ENCODE measurements around the gene ALKBH2. TPM values are rescaled to one million over a fixed set of nuclear protein-coding genes. Genes with fewer than 3 reads are reported as not detected.

ALKBH2 gene
- total RNA-seq, 1 experiment from 2014 or later, result 29.6 TPM

DNA sequence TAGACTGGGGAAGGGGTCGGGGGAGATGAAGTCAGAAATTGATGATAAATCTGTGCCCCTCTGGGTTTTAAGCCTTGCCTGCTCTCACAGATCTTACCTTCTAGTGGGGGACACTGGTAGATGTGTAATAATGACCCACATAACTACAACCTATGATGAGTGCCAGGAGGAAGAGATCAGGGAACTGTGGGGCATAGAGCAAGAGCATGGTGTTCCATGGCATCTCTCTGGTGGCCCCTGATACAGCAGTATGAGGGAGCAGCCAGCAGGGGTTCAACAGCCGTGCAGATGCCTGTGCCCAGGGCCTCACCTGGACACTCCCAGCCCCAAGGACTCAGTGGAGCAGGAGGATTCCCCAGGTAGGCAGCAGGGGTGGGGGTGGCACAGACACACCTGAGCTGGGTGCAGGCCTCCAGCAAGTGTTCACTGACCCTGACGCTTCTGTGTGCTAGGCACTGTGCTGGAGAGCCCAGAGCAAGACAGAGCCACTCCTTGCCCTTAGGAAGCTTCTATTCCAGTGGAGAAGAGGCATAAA is 28.1 kb upstream of the ALKBH2 start:
- no peaks in the 10 kb centered on the region for H3K27me3 ChIP-seq (ENCODE audit: control insufficient read depth, insufficient read depth, low read length)
- no peak for DNase-seq
- no peak overlapping the region for H3K4me3 ChIP-seq (ENCODE audit: insufficient read depth, low read depth, low read length)
- H3K36me3 ChIP-seq (replicated peaks; ENCODE audit: control insufficient read depth, insufficient read depth, low read length), result no peaks in the 10 kb centered on the region

DNA sequence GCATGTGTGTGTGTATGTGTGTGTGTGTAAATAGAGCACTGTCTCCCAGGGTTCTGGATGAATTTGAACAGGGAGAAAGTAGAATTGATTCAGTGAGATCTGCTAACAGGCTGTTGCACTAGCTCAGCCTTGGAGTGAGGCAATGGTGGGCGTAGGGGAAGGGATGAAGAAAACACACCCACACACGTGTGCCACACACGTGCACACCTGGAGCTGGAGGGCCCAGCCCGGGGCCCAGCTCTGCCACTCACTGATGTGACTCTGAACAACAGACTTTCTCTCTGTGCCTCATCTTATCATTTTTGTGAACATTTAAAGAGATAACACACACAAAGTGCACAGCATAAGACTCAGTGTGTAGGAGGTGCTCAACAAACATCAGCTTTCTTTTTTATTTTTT is 27.3 kb upstream of the ALKBH2 start:
- H3K36me3 ChIP-seq (replicated peaks; ENCODE audit: control insufficient read depth, insufficient read depth, low read length), result no peaks in the 10 kb centered on the region
- no peaks in the 10 kb centered on the region for H3K27me3 ChIP-seq (ENCODE audit: control insufficient read depth, insufficient read depth, low read length)
- H3K4me3 ChIP-seq (ENCODE audit: insufficient read depth, low read depth, low read length), result no peak overlapping the region
- DNase-seq, result no peak

- Histone ChIP-seq H3K27me3 (ENCODE audit: control insufficient read depth, insufficient read depth, low read length) (no peaks in the 10 kb centered on the region), H3K36me3 (replicated peaks; ENCODE audit: control insufficient read depth, insufficient read depth, low read length) (no peaks in the 10 kb centered on the region), H3K4me3 (ENCODE audit: insufficient read depth, low read depth, low read length) (no peak overlapping the region)
- DNase-seq, result no peak
Observed at GRCh38 chr12:109120095-109120494, 26.8 kb upstream of the ALKBH2 start.

GRCh38 chr12:109116611-109116949 is 23.3 kb upstream of the ALKBH2 start:
- DNase-seq, result no peak
- no peaks in the 10 kb centered on the region for H3K36me3 ChIP-seq (replicated peaks; ENCODE audit: control insufficient read depth, insufficient read depth, low read length)
- H3K4me3 ChIP-seq (ENCODE audit: insufficient read depth, low read depth, low read length), result no peak overlapping the region
- H3K27me3 ChIP-seq (ENCODE audit: control insufficient read depth, insufficient read depth, low read length), result no peaks in the 10 kb centered on the region

- Histone ChIP-seq H3K27me3 (ENCODE audit: control insufficient read depth, insufficient read depth, low read length) (no peaks in the 10 kb centered on the region), H3K4me3 (ENCODE audit: insufficient read depth, low read depth, low read length) (no peak within 1 kb of the TSS), H3K36me3 (replicated peaks; ENCODE audit: control insufficient read depth, insufficient read depth, low read length) (no peaks in the 10 kb centered on the region)
- no peak for DNase-seq
Observed at GRCh38 chr12:109115758-109116610, 22.7 kb upstream of the ALKBH2 start, which contains the start of gene ACACB. Gene ACACB, plus strand, starts transcription at chr12:109116587. Its CDS starts 22,819 bp downstream, at chr12:109139406.

DNA sequence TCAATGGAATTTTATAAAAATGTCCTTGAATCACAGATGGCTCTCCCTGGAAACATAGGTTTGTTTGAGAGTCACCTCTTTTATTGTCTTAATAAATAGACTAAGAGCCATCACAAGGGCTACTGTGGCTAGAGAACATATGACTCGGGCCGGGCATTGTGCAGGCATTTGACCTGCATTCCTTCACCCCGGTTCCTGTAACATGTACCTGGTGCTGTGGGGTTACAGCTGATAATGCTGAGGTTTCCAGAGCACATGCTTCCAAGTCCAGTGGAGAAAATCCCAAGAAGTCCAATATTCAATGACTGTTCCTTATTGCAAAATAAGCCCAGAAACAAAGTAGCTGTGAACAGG is 22.1 kb upstream of the ALKBH2 start:
- Histone ChIP-seq H3K27me3 (ENCODE audit: control insufficient read depth, insufficient read depth, low read length) (no peaks in the 10 kb centered on the region), H3K36me3 (replicated peaks; ENCODE audit: control insufficient read depth, insufficient read depth, low read length) (no peaks in the 10 kb centered on the region), H3K4me3 (ENCODE audit: insufficient read depth, low read depth, low read length) (no peak overlapping the region)
- DNase-seq, result no peak

DNA sequence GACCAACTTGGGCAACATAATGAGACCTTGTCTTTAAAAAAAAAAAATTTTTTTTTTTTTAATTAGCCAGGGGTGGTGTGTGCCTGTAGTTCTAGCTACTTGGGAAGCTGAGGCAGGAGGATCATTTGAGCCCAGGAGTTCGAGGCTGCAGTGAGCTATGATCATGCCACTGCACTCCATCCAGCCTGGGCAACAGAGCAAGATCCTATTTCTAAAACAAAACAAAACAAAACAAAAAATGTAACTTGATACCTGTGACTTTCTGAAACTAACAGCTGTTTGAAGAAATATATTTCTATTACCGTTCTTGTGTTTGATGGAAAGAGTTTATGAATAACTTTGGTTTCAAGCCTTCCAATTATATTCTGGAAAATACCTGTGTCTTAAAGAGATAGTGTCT is 21.4 kb upstream of the ALKBH2 start:
- DNase-seq, result no peak
- Histone ChIP-seq H3K4me3 (ENCODE audit: insufficient read depth, low read depth, low read length) (no peak overlapping the region), H3K27me3 (ENCODE audit: control insufficient read depth, insufficient read depth, low read length) (no peaks in the 10 kb centered on the region), H3K36me3 (replicated peaks; ENCODE audit: control insufficient read depth, insufficient read depth, low read length) (no peaks in the 10 kb centered on the region)

GRCh38 chr12:109113661-109114321 is 20.5 kb upstream of the ALKBH2 start:
- Histone ChIP-seq H3K36me3 (replicated peaks; ENCODE audit: control insufficient read depth, insufficient read depth, low read length) (0 out of 2 replicates have a peak, but pooled peaks cover 2% of the 10 kb centered on the region), H3K27me3 (ENCODE audit: control insufficient read depth, insufficient read depth, low read length) (no peaks in the 10 kb centered on the region), H3K4me3 (ENCODE audit: insufficient read depth, low read depth, low read length) (no peak overlapping the region)
- no peak for DNase-seq

GRCh38 chr12:109112720-109113465 is 19.6 kb upstream of the ALKBH2 start:
- DNase-seq, result no peak
- Histone ChIP-seq H3K27me3 (ENCODE audit: control insufficient read depth, insufficient read depth, low read length) (no peaks in the 10 kb centered on the region), H3K36me3 (replicated peaks; ENCODE audit: control insufficient read depth, insufficient read depth, low read length) (peaks cover 4% of the 10 kb centered on the region; the same call in 1 of the 2 replicates), H3K4me3 (ENCODE audit: insufficient read depth, low read depth, low read length) (no peak overlapping the region)

GRCh38 chr12:109110988-109111495 is 17.8 kb upstream of the ALKBH2 start:
- DNase-seq, result peak; percentile 92

GRCh38 chr12:109109746-109110350 is 16.6 kb upstream of the ALKBH2 start:
- Histone ChIP-seq H3K36me3 (replicated peaks; ENCODE audit: control insufficient read depth, insufficient read depth, low read length) (peaks cover 19% of the 10 kb centered on the region), H3K4me3 (ENCODE audit: insufficient read depth, low read depth, low read length) (no peak overlapping the region), H3K27me3 (ENCODE audit: control insufficient read depth, insufficient read depth, low read length) (no peaks in the 10 kb centered on the region)
- no peak for DNase-seq

More at GRCh38 chr12:109110988-109111495, 17.8 kb upstream of the ALKBH2 start:
- Histone ChIP-seq H3K4me3 (ENCODE audit: insufficient read depth, low read depth, low read length) (peak overlapping the region; percentile 55), H3K27me3 (ENCODE audit: control insufficient read depth, insufficient read depth, low read length) (no peaks in the 10 kb centered on the region), H3K36me3 (replicated peaks; ENCODE audit: control insufficient read depth, insufficient read depth, low read length) (peaks cover 8% of the 10 kb centered on the region)

DNA sequence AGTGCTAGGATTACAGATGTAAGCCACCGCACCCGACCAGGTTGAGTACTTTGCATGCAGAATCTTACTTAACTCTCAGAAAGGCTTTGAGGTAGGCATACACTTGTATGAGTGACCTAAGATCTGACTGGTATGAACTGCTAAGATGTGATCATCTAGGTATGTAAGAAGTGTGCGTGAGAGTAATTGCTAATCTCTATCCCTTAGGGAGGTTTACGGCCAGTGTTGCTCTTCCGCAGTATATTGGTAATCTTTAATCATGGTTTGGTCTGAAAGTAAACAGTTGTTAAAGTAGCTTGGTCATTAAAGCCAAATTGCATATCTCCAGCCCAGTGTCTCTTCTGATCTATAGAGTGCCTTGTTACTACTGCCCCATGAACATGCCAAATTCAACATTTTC is 11.9 kb upstream of the ALKBH2 start:
- Histone ChIP-seq H3K27me3 (ENCODE audit: control insufficient read depth, insufficient read depth, low read length) (no peaks in the 10 kb centered on the region), H3K4me3 (ENCODE audit: insufficient read depth, low read depth, low read length) (no peak overlapping the region), H3K36me3 (replicated peaks; ENCODE audit: control insufficient read depth, insufficient read depth, low read length) (peaks cover 46% of the 10 kb centered on the region)
- no peak for DNase-seq

- no peak for DNase-seq
Observed at GRCh38 chr12:109102491-109102890, 9.2 kb upstream of the ALKBH2 start.

GRCh38 chr12:109100741-109101140 is 7.5 kb upstream of the ALKBH2 start:
- DNase-seq, result no peak
- H3K36me3 ChIP-seq (replicated peaks; ENCODE audit: control insufficient read depth, insufficient read depth, low read length), result peaks cover 44% of the 10 kb centered on the region
- H3K27me3 ChIP-seq (ENCODE audit: control insufficient read depth, insufficient read depth, low read length), result no peaks in the 10 kb centered on the region
- no peak overlapping the region for H3K4me3 ChIP-seq (ENCODE audit: insufficient read depth, low read depth, low read length)

More at GRCh38 chr12:109102491-109102890, 9.2 kb upstream of the ALKBH2 start:
- Histone ChIP-seq H3K4me3 (ENCODE audit: insufficient read depth, low read depth, low read length) (no peak overlapping the region), H3K36me3 (replicated peaks; ENCODE audit: control insufficient read depth, insufficient read depth, low read length) (peaks cover 51% of the 10 kb centered on the region), H3K27me3 (ENCODE audit: control insufficient read depth, insufficient read depth, low read length) (no peaks in the 10 kb centered on the region)

Measured in H7 (cell line).